Measurements from ENCODE around the gene CACNA1I. TPM values are rescaled to one million over a fixed set of nuclear protein-coding genes. Genes with fewer than 3 reads are reported as not detected.

CACNA1I gene
- total RNA-seq, 1 experiment from 2014 or later, result 0.03 TPM

GRCh38 chr22:39568278-39568981, 2.1 kb upstream of the CACNA1I start:
- Histone ChIP-seq H3K36me3 (no peaks in the 10 kb centered on the region), H3K9me3 (replicated peaks) (no peaks in the 10 kb centered on the region), H3K4me3 (no peak overlapping the region), H3K27me3 (replicated peaks) (no peaks in the 10 kb centered on the region), H3K4me1 (replicated peaks) (no peaks in the 10 kb centered on the region), H3K27ac (no peak overlapping the region)
- no peak for DNase-seq (ENCODE audit: low read depth in 1 of 2, low spot score in 2 of 2)

GRCh38 chr22:39569066-39569465, 1.5 kb upstream of the CACNA1I start:
- Histone ChIP-seq H3K4me1 (replicated peaks) (no peaks in the 10 kb centered on the region; the same call in 1 of the 2 replicates), H3K27me3 (replicated peaks) (no peaks in the 10 kb centered on the region)

GRCh38 chr22:39570226-39570625, 327 bp upstream of the CACNA1I start:
- DNase-seq (ENCODE audit: low read depth in 1 of 2, low spot score in 2 of 2), result no peak
- Histone ChIP-seq H3K9me3 (replicated peaks) (no peaks in the 10 kb centered on the region), H3K4me3 (no peak overlapping the region), H3K36me3 (no peaks in the 10 kb centered on the region), H3K27ac (no peak overlapping the region), H3K4me1 (replicated peaks) (peaks cover 11% of the 10 kb centered on the region), H3K27me3 (replicated peaks) (no peaks in the 10 kb centered on the region)

More at GRCh38 chr22:39569066-39569465, 1.5 kb upstream of the CACNA1I start:
- Histone ChIP-seq H3K27ac (no peak overlapping the region), H3K36me3 (no peaks in the 10 kb centered on the region), H3K4me3 (no peak overlapping the region), H3K9me3 (replicated peaks) (no peaks in the 10 kb centered on the region)
- no peak for DNase-seq (ENCODE audit: low read depth in 1 of 2, low spot score in 2 of 2)

- Histone ChIP-seq H3K4me3 (no peak overlapping the region), H3K9me3 (replicated peaks) (no peaks in the 10 kb centered on the region), H3K27ac (no peak overlapping the region), H3K36me3 (no peaks in the 10 kb centered on the region), H3K27me3 (replicated peaks) (no peaks in the 10 kb centered on the region), H3K4me1 (replicated peaks) (peaks cover 13% of the 10 kb centered on the region)
- DNase-seq (ENCODE audit: low read depth in 1 of 2, low spot score in 2 of 2), result no peak
Observed at GRCh38 chr22:39571538-39571937, 985 bp downstream of the CACNA1I start.

- H3K9me3 ChIP-seq (replicated peaks), result no peaks in the 10 kb centered on the region
- no peak overlapping the region for H3K27ac ChIP-seq
- H3K27me3 ChIP-seq (replicated peaks), result no peaks in the 10 kb centered on the region
- peaks cover 13% of the 10 kb centered on the region for H3K4me1 ChIP-seq (replicated peaks)
- H3K36me3 ChIP-seq, result no peaks in the 10 kb centered on the region
- H3K4me3 ChIP-seq, result no peak overlapping the region
- peak; percentile 73 to 93 for DNase-seq (ENCODE audit: low read depth in 1 of 2, low spot score in 2 of 2)
Observed at GRCh38 chr22:39574779-39575551, 4.4 kb downstream of the CACNA1I start.

- peaks cover 13% of the 10 kb centered on the region for H3K4me1 ChIP-seq (replicated peaks)
- no peak for DNase-seq (ENCODE audit: low read depth in 1 of 2, low spot score in 2 of 2)
- H3K4me3 ChIP-seq, result no peak overlapping the region
- no peaks in the 10 kb centered on the region for H3K9me3 ChIP-seq (replicated peaks)
- no peaks in the 10 kb centered on the region for H3K27me3 ChIP-seq (replicated peaks)
- no peaks in the 10 kb centered on the region for H3K36me3 ChIP-seq
- no peak overlapping the region for H3K27ac ChIP-seq
Observed at GRCh38 chr22:39575552-39575825, 4.9 kb downstream of the CACNA1I start.

GRCh38 chr22:39576027-39576426, 5.5 kb downstream of the CACNA1I start:
- Histone ChIP-seq H3K4me3 (no peak overlapping the region), H3K4me1 (replicated peaks) (peaks cover 15% of the 10 kb centered on the region), H3K27ac (no peak overlapping the region), H3K27me3 (replicated peaks) (no peaks in the 10 kb centered on the region), H3K9me3 (replicated peaks) (no peaks in the 10 kb centered on the region), H3K36me3 (no peaks in the 10 kb centered on the region)
- no peak for DNase-seq (ENCODE audit: low read depth in 1 of 2, low spot score in 2 of 2)

GRCh38 chr22:39577366-39577765, 6.8 kb downstream of the CACNA1I start:
- Histone ChIP-seq H3K27ac (no peak overlapping the region), H3K9me3 (replicated peaks) (no peaks in the 10 kb centered on the region), H3K4me3 (no peak overlapping the region), H3K27me3 (replicated peaks) (no peaks in the 10 kb centered on the region), H3K36me3 (no peaks in the 10 kb centered on the region), H3K4me1 (replicated peaks) (peaks cover 22% of the 10 kb centered on the region)
- no peak for DNase-seq (ENCODE audit: low read depth in 1 of 2, low spot score in 2 of 2)

- peaks cover 22% of the 10 kb centered on the region for H3K4me1 ChIP-seq (replicated peaks)
- H3K4me3 ChIP-seq, result no peak overlapping the region
- H3K27me3 ChIP-seq (replicated peaks), result no peaks in the 10 kb centered on the region
- H3K27ac ChIP-seq, result no peak overlapping the region
- H3K36me3 ChIP-seq, result no peaks in the 10 kb centered on the region
- DNase-seq (ENCODE audit: low read depth in 1 of 2, low spot score in 2 of 2), result no peak
- no peaks in the 10 kb centered on the region for H3K9me3 ChIP-seq (replicated peaks)
Observed at GRCh38 chr22:39577900-39578299, 7.3 kb downstream of the CACNA1I start.

- no peak overlapping the region for H3K27ac ChIP-seq
- DNase-seq (ENCODE audit: low read depth in 1 of 2, low spot score in 2 of 2), result no peak
- H3K4me1 ChIP-seq (replicated peaks), result peaks cover 13% of the 10 kb centered on the region
- H3K36me3 ChIP-seq, result no peaks in the 10 kb centered on the region
- no peaks in the 10 kb centered on the region for H3K9me3 ChIP-seq (replicated peaks)
- H3K4me3 ChIP-seq, result no peak overlapping the region
- no peaks in the 10 kb centered on the region for H3K27me3 ChIP-seq (replicated peaks)
Observed at GRCh38 chr22:39580006-39580441, 9.5 kb downstream of the CACNA1I start.

- H3K4me3 ChIP-seq, result no peak overlapping the region
- no peak for DNase-seq (ENCODE audit: low read depth in 1 of 2, low spot score in 2 of 2)
- H3K27me3 ChIP-seq (replicated peaks), result no peaks in the 10 kb centered on the region
- H3K9me3 ChIP-seq (replicated peaks), result no peaks in the 10 kb centered on the region
- H3K4me1 ChIP-seq (replicated peaks), result peaks cover 10% of the 10 kb centered on the region
- H3K27ac ChIP-seq, result no peak overlapping the region
- no peaks in the 10 kb centered on the region for H3K36me3 ChIP-seq
Observed at GRCh38 chr22:39580795-39581194, 10.2 kb downstream of the CACNA1I start.

GRCh38 chr22:39581303-39581702, 10.8 kb downstream of the CACNA1I start:
- Histone ChIP-seq H3K4me3 (no peak overlapping the region), H3K4me1 (replicated peaks) (peaks cover 10% of the 10 kb centered on the region), H3K27me3 (replicated peaks) (no peaks in the 10 kb centered on the region), H3K27ac (no peak overlapping the region), H3K36me3 (no peaks in the 10 kb centered on the region), H3K9me3 (replicated peaks) (no peaks in the 10 kb centered on the region)
- no peak for DNase-seq (ENCODE audit: low read depth in 1 of 2, low spot score in 2 of 2)

GRCh38 chr22:39583066-39583667, 12.6 kb downstream of the CACNA1I start:
- Histone ChIP-seq H3K9me3 (replicated peaks) (no peaks in the 10 kb centered on the region), H3K27ac (no peak overlapping the region), H3K36me3 (no peaks in the 10 kb centered on the region), H3K4me3 (no peak overlapping the region), H3K4me1 (replicated peaks) (peaks cover 10% of the 10 kb centered on the region), H3K27me3 (replicated peaks) (no peaks in the 10 kb centered on the region)
- no peak for DNase-seq (ENCODE audit: low read depth in 1 of 2, low spot score in 2 of 2)

GRCh38 chr22:39589875-39590274, 19.3 kb downstream of the CACNA1I start:
- Histone ChIP-seq H3K36me3 (no peaks in the 10 kb centered on the region), H3K4me3 (no peak overlapping the region), H3K9me3 (replicated peaks) (no peaks in the 10 kb centered on the region), H3K4me1 (replicated peaks) (peaks cover 14% of the 10 kb centered on the region), H3K27me3 (replicated peaks) (no peaks in the 10 kb centered on the region), H3K27ac (no peak overlapping the region)
- DNase-seq (ENCODE audit: low read depth in 1 of 2, low spot score in 2 of 2), result no peak
